Stomach (tissue), 9 donors: ENCODE results near the gene NPAS2. TPM values are rescaled to one million over a fixed set of nuclear protein-coding genes. Genes with fewer than 3 reads are reported as not detected.
A peak's percentile ranks its signal among the peaks of the same experiment; 100 is the strongest.

Experiments
- DNase-seq, 2 donors: peaks; one replicate each; pipeline versions ENCODE4 v3.0.0 to v3.0.0-alpha.2; 2013 to 2019
- H3K27ac ChIP-seq, 5 donors: fragments of 200-600 bp in 4 of 5; sonication (generic) in 4 of 5; one replicate each; pipeline ENCODE4 v1.5.1; 2013 to 2019; ENCODE audit warnings: mild to moderate bottlenecking in 1 of 5, moderate library complexity in 1 of 5
- H3K27me3 ChIP-seq, 3 donors: fragments of 200-600 bp; sonication (generic); one replicate each; pipeline ENCODE4 v1.5.1; 2017 to 2019; ENCODE audit warnings: mixed run types in 1 of 3
- H3K36me3 ChIP-seq, 4 donors: fragments of 200-600 bp; sonication (generic); 1 replicate in 3 of 4; 2 replicates in 1 of 4; pipeline ENCODE4 v1.5.1; 2016 to 2019
- H3K4me1 ChIP-seq, 4 donors: fragments of 200-600 bp; sonication (generic); one replicate each; pipeline ENCODE4 v1.5.1; 2016 to 2019
- H3K4me3 ChIP-seq, 4 donors: fragments of 200-600 bp; sonication (generic) in 3 of 4; one replicate each; pipeline ENCODE4 v1.5.1; 2016 to 2019; ENCODE audit warnings: mild to moderate bottlenecking in 1 of 4
- H3K9me3 ChIP-seq, 4 donors: fragments of 200-600 bp; sonication (generic); one replicate each; pipeline ENCODE4 v1.5.1; 2016 to 2019
- EP300 ChIP-seq: sonication (generic); formaldehyde crosslinking; IDR thresholded peaks from one replicate; pipeline ENCODE4 v1.6.1; 2017; ENCODE audit warnings: antibody characterized with exemption
- POLR2A ChIP-seq, 4 donors: fragments of 450-650 bp; IDR thresholded peaks; one replicate each; pipeline ENCODE4 v1.6.1; 2016; ENCODE audit warnings: antibody characterized with exemption in 4 of 4, control low read depth in 2 of 4, mild to moderate bottlenecking in 1 of 4, moderate library complexity in 1 of 4
- POLR2AphosphoS5 ChIP-seq, 3 donors: sonication (generic); formaldehyde crosslinking; IDR thresholded peaks; one replicate each; pipeline ENCODE4 v1.6.1; 2016; ENCODE audit warnings: antibody characterized with exemption in 3 of 3
- whole genome bisulfite sequencing, 5 donors: extraction: QIAGEN DNeasy Blood & Tissue Kit in 3 of 5; methylation state at CpG; one replicate each; pipeline versions ENCODE4 v1.1.5 to v1.1.7; 2013 to 2018; 5-methylcytosine and 5-hydroxymethylcytosine counted together
- intact Hi-C: fragments of 100-400 bp; cut with DNase I; formaldehyde crosslinking; loops from one replicate; pipeline ENCODE4 v1.15.1; 2023; ENCODE audit warnings: low total_unique reads
- polyA plus RNA-seq, 3 donors: library from polyadenylated mRNA; stranded (reverse); fragments of 200-250 nt; gene quantifications; one replicate each; pipeline ENCODE4 v1.2.3, GENCODE V29; 2013
- total RNA-seq, 5 donors: library from RNA; depleted of rRNA; stranded (reverse); fragments of >200 nt; gene quantifications; one replicate each; pipeline versions ENCODE4 v1.1.0 to v1.2.3, GENCODE V29; 2014 to 2016
- TF ChIP-seq, protein P1 (sequence below), 7 experiments: fragments of 450-650 bp in 4 of 7; fragments of 200-600 bp in 3 of 7; sonication (generic) in 3 of 7; IDR thresholded peaks; one replicate each; pipeline ENCODE4 v1.5.1; 2016 to 2019; ENCODE audit warnings: antibody characterized with exemption in 7 of 7, control low read depth in 2 of 7, mild to moderate bottlenecking in 1 of 7
- donor health status: healthy with polysubstance abuse.
- donor health status: Bipolar disorder and iron deficiency.
- donor health status: healthy.

NPAS2 gene
- total and polyA plus RNA-seq, 8 donors: 13.1 to 148 (median 28.0) TPM

GRCh38 chr2:101007415-101008345 is 187.7 kb downstream of the NPAS2 start:
- 51 to 83% (median 57%) methylated on average over 11 of the region's 11 CpGs for WGBS, 5 donors
- H3K27ac ChIP-seq: peak overlapping the region in 1 of 5 donors; percentile 21
- TF ChIP-seq POLR2A (IDR thresholded peaks at IDR 0.05) (no peak), POLR2AphosphoS5 (IDR thresholded peaks at IDR 0.05) (peak in 1 of 3 donors; percentile 18), EP300 (no peak)
- TF ChIP-seq, protein P1, sequence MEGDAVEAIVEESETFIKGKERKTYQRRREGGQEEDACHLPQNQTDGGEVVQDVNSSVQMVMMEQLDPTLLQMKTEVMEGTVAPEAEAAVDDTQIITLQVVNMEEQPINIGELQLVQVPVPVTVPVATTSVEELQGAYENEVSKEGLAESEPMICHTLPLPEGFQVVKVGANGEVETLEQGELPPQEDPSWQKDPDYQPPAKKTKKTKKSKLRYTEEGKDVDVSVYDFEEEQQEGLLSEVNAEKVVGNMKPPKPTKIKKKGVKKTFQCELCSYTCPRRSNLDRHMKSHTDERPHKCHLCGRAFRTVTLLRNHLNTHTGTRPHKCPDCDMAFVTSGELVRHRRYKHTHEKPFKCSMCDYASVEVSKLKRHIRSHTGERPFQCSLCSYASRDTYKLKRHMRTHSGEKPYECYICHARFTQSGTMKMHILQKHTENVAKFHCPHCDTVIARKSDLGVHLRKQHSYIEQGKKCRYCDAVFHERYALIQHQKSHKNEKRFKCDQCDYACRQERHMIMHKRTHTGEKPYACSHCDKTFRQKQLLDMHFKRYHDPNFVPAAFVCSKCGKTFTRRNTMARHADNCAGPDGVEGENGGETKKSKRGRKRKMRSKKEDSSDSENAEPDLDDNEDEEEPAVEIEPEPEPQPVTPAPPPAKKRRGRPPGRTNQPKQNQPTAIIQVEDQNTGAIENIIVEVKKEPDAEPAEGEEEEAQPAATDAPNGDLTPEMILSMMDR (IDR thresholded peaks at IDR 0.05): no peak
- H3K4me1 ChIP-seq: peaks cover 9 to 69% (median 36%) of the 10 kb centered on the region in 4 donors
- H3K9me3 ChIP-seq: no peaks in the 10 kb centered on the region
- intact Hi-C loops: no loop called here
- no peak overlapping the region for H3K4me3 ChIP-seq
- peaks cover 68 to 86% (median 80%) of the 10 kb centered on the region in 4 donors for H3K36me3 ChIP-seq
- H3K27me3 ChIP-seq: no peaks in the 10 kb centered on the region
- no peak for DNase-seq

DNA sequence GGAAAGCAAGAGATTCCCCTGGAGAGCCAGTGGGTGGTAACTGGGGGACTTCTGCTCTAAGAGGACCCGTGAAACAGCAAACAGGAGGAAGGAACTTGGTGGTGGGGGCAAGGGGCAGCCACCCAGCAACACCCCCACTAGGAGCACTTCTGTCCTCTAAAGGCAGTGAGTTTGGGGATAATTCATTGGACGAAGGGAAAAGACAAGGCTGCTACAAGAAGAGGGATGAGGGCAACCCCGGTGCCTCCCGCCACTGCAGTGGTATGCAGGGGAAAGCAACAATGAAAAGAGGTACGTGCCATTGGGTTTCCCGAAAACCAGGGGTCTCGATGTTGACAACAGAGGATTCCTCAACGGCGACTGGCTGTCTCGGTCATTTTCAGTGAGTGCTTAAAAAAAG is 191.2 kb downstream of the NPAS2 start:
- Histone ChIP-seq H3K27ac (no peak overlapping the region), H3K36me3 (peaks cover 40 to 75% (median 65%) of the 10 kb centered on the region in 4 donors), H3K27me3 (no peaks in the 10 kb centered on the region), H3K9me3 (no peaks in the 10 kb centered on the region), H3K4me3 (no peak overlapping the region), H3K4me1 (peaks cover 0 to 40% (median 13%) of the 10 kb centered on the region in 4 donors)
- no peak for DNase-seq
- TF ChIP-seq POLR2A (IDR thresholded peaks at IDR 0.05): no peak
- no peak for TF ChIP-seq POLR2AphosphoS5 (IDR thresholded peaks at IDR 0.05)
- TF ChIP-seq EP300: no peak
- TF ChIP-seq, protein P1 (IDR thresholded peaks at IDR 0.05): no peak
- intact Hi-C loops: loop anchor here (5.0 kb wide), 1 partner anchor 136 kb away; no protein-coding TSS in a partner anchor
- 81 to 89% (median 86%) methylated on average over 10 of the region's 10 CpGs for WGBS, 5 donors

DNA sequence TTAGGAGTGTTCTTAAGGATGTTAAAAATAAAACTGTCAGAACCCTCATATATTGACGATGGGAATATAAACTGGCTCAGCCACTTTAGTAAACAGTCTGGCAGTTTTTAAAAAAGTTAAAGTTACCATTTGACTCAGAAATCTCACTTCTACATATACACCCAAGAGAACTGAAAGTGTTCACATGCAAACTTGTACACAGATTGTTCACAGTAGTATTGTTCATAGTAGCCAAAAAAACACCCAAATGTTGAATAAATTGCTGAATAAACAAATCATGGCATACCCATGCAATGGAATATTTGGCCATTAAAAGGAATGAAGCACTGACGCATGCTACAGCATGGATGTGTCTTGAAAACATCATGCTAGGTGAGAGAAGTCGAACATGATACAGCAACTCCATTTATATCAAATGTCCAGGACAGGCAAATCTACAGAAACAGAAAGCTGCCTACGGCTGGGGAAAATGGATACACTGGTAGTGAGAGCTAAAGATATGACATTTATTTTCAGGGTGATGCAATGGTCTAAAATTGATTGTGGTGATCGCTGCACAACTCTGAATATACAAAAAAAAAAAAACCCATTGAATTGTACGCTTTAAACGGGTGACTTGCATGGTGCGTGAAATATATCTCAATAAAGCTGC is 192.2 kb downstream of the NPAS2 start:
- peaks cover 0 to 30% (median 9%) of the 10 kb centered on the region in 4 donors for H3K4me1 ChIP-seq
- no peaks in the 10 kb centered on the region for H3K9me3 ChIP-seq
- no peak overlapping the region for H3K4me3 ChIP-seq
- DNase-seq: no peak
- H3K36me3 ChIP-seq: peaks cover 31 to 68% (median 57%) of the 10 kb centered on the region in 4 donors
- H3K27me3 ChIP-seq: no peaks in the 10 kb centered on the region
- TF ChIP-seq POLR2A (IDR thresholded peaks at IDR 0.05) (no peak), POLR2AphosphoS5 (IDR thresholded peaks at IDR 0.05) (peak in 1 of 3 donors; percentile 5)
- H3K27ac ChIP-seq: no peak overlapping the region
- intact Hi-C loops: loop anchor here (5.0 kb wide), 1 partner anchor 135 kb away; no protein-coding TSS in a partner anchor
- WGBS, 5 donors: 48 to 63% (median 51%) methylated on average over 8 of the region's 8 CpGs

DNA sequence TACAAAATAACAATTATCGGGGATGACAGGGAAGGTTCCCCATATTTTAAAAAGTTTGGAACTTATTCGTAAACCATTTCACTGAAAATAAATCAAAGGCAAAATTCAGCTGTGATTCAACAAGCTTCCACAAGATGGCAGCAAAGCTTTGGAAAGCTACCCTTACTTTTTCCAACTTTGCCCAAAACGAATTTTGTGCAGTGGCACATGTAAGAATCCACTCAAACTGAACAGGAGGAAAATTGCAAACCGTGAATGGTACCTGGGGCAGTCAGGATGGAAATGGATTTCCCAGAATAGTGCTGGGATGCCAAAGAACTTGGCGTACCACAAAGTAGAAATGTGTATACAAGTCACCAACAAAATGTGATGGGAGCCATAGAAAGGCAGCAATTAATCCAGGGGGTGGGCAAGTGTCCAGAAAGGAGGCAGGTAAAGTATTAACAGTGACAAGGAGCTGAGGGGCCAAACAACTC is 192.8 kb downstream of the NPAS2 start:
- Histone ChIP-seq H3K27me3 (no peaks in the 10 kb centered on the region), H3K27ac (no peak overlapping the region), H3K4me3 (no peak overlapping the region), H3K36me3 (peaks cover 26 to 66% (median 54%) of the 10 kb centered on the region in 4 donors), H3K4me1 (peaks cover 0 to 24% (median 6%) of the 10 kb centered on the region in 4 donors), H3K9me3 (no peaks in the 10 kb centered on the region)
- intact Hi-C loops: loop anchor here (5.0 kb wide), 1 partner anchor 135 kb away; no protein-coding TSS in a partner anchor
- WGBS, 5 donors: 28 to 40% (median 35%) methylated on average over 5 of the region's 5 CpGs
- TF ChIP-seq POLR2AphosphoS5 (IDR thresholded peaks at IDR 0.05): peak in 1 of 3 donors; percentile 52
- TF ChIP-seq, protein P1 (IDR thresholded peaks at IDR 0.05): peak in 5 of 7 experiments; percentile 71 to 91 (median 83)
- TF ChIP-seq EP300: no peak
- peak in 1 of 2 donors; percentile 73 for DNase-seq
